ENCODE measurements around the gene KCNQ1.
"Not testable (repeated sequence)": the region's sequence is repeated elsewhere in the genome, so short reads cannot be mapped to it uniquely, and the experiment has no call there.

KCNQ1 gene

DNA sequence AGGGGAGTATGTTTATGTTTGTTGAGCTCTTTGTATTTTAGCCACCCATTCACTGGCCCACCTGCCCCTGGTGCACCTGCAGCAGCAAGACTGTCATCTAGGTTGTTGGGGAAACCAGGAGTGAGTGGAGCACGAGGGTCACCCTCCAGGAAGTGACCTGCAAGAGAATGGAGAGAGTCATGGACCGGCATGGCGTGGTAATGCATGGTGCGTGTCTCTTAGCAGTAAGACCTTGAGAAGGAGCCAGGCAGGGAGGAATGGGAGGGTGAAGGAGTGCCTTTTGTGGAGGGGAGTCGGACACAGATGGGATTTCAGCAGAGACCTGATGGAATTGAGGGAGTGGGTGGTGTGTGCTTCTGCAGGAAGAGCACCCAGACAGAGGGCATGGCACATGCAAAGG, 37.9 kb downstream of the KCNQ1 start:
- no peak overlapping the region for H3K27ac ChIP-seq
- peaks cover 62% of the 10 kb centered on the region for H3K27me3 ChIP-seq (ENCODE audit: insufficient read depth, low read depth, severe bottlenecking)
- no peak for DNase-seq
- TF ChIP-seq CTCF (IDR thresholded peaks at IDR 0.05; ENCODE audit: low read depth, low read length) = no peak
- H3K9me3 ChIP-seq (ENCODE audit: severe bottlenecking) = peaks cover 16% of the 10 kb centered on the region
- H3K36me3 ChIP-seq = no peaks in the 10 kb centered on the region
- no peak overlapping the region for H3K4me3 ChIP-seq (ENCODE audit: low read depth, low read length)

- Histone ChIP-seq H3K27ac (no peak overlapping the region), H3K9me3 (ENCODE audit: severe bottlenecking) (peaks cover 23% of the 10 kb centered on the region), H3K27me3 (ENCODE audit: insufficient read depth, low read depth, severe bottlenecking) (peaks cover 65% of the 10 kb centered on the region), H3K4me3 (ENCODE audit: low read depth, low read length) (no peak overlapping the region), H3K36me3 (no peaks in the 10 kb centered on the region)
- TF ChIP-seq CTCF (IDR thresholded peaks at IDR 0.05; ENCODE audit: low read depth, low read length) = no peak
- no peak for DNase-seq
Measured at GRCh38 chr11:2483426-2483825, 38.6 kb downstream of the KCNQ1 start.

DNA sequence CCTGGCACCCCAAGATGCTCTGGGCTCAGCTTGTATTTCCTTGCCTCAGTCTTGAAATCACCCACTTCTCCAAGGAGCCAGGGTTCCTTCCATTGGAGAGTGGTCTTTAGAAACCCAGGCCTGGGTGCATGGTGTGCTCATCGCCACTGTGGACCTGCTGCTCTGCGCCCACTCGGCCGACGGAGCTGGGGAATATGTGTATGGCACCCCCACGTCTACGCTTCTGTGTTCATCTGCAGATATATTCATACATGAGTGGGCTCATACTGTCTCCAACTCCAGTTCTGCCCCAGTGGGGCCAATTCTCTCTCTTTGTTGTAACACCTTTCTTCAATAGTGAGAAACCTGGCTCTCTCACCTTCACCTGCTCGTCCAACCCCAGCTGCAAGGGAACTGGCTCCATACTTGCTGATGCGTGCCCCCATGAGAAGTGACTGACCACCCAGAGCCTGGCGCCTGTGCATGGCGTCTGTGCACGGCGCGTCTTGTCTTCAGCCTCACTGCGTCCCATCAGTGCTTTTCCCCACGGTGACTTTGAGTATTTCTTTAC, 39.8 kb downstream of the KCNQ1 start:
- no peak for TF ChIP-seq CTCF (IDR thresholded peaks at IDR 0.05; ENCODE audit: low read depth, low read length)
- H3K9me3 ChIP-seq (ENCODE audit: severe bottlenecking) = peaks cover 17% of the 10 kb centered on the region
- peaks cover 61% of the 10 kb centered on the region for H3K27me3 ChIP-seq (ENCODE audit: insufficient read depth, low read depth, severe bottlenecking)
- H3K4me3 ChIP-seq (ENCODE audit: low read depth, low read length) = no peak overlapping the region
- no peaks in the 10 kb centered on the region for H3K36me3 ChIP-seq
- H3K27ac ChIP-seq = no peak overlapping the region
- DNase-seq = no peak

DNA sequence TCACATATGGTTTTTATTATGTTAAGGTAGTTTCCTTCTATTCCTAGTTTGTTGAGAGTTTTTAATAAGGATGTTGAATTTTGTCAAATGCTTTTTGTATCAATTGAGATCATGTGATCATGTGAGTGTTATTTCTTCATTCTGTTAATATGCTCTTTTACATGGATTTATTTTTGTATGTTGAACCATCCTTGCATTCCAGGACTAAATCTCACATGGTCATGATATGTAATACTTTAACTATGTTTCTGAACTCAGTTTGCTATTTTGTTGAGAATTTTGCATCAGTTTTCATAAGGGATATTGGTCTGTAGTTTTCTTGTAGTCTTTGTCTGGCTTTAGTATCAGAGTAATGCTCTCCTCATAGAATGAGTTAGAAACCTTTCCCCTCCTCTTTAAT, 43.2 kb downstream of the KCNQ1 start:
- no peaks in the 10 kb centered on the region for H3K36me3 ChIP-seq
- TF ChIP-seq CTCF (IDR thresholded peaks at IDR 0.05; ENCODE audit: low read depth, low read length) = no peak
- no peak overlapping the region for H3K4me3 ChIP-seq (ENCODE audit: low read depth, low read length)
- peaks cover 68% of the 10 kb centered on the region for H3K27me3 ChIP-seq (ENCODE audit: insufficient read depth, low read depth, severe bottlenecking)
- no peak overlapping the region for H3K27ac ChIP-seq
- no peak for DNase-seq
- peaks cover 14% of the 10 kb centered on the region for H3K9me3 ChIP-seq (ENCODE audit: severe bottlenecking)

- no peak for DNase-seq
- peaks cover 14% of the 10 kb centered on the region for H3K9me3 ChIP-seq (ENCODE audit: severe bottlenecking)
- peaks cover 64% of the 10 kb centered on the region for H3K27me3 ChIP-seq (ENCODE audit: insufficient read depth, low read depth, severe bottlenecking)
- H3K4me3 ChIP-seq (ENCODE audit: low read depth, low read length) = no peak overlapping the region
- no peak overlapping the region for H3K27ac ChIP-seq
- no peak for TF ChIP-seq CTCF (IDR thresholded peaks at IDR 0.05; ENCODE audit: low read depth, low read length)
- no peaks in the 10 kb centered on the region for H3K36me3 ChIP-seq
Measured at GRCh38 chr11:2489083-2489482, 44.3 kb downstream of the KCNQ1 start.

DNA sequence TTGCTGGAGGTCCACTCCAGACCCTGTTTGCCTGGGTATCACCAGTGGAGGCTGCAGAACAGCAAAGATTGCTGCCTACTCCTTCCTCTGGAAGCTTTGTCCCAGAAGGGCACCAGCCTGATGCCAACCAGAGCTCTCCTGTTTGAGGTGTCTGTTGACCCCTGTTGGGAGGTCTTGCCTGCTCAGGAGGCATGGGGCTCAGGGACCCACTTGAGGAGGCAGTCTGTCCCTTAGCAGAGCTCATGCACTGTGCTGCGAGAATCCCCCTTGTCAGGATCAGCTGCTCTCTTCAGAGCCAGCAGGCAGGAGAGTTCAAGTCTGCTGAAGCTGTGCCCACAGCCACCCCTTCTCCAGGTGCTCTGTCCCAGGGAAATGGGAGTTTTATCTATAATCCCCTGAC, 53.1 kb downstream of the KCNQ1 start:
- H3K27me3 ChIP-seq (ENCODE audit: insufficient read depth, low read depth, severe bottlenecking) = peaks cover 34% of the 10 kb centered on the region
- H3K9me3 ChIP-seq (ENCODE audit: severe bottlenecking) = peaks cover 15% of the 10 kb centered on the region
- H3K36me3 ChIP-seq; H3K4me3 ChIP-seq (ENCODE audit: low read depth, low read length); DNase-seq; H3K27ac ChIP-seq: not testable (repeated sequence)
